GM23338 (cell line): Measurements from ENCODE around the gene SRGAP3. TPM values are rescaled to one million over a fixed set of nuclear protein-coding genes. Genes with fewer than 3 reads are reported as not detected.

Experiments
- ATAC-seq: fragments of 200-7000 bp; cut with Tn5 transposase; 3 replicates; pipeline ENCODE4 v1.9.1; 2020
- DNase-seq: peaks from one replicate; pipeline ENCODE4 v3.0.0-alpha.2; 2015; ENCODE audit warnings: low spot score
- H2AFZ ChIP-seq: fragments of 200-600 bp; sonication (generic); 2 replicates; pipeline ENCODE4 v1.8.0; 2016; ENCODE audit warnings: antibody characterized with exemption, mild to moderate bottlenecking, moderate library complexity
- H3F3A ChIP-seq: fragments of 200-600 bp; sonication (generic); replicated peaks from 2 replicates; pipeline ENCODE4 v1.8.0; 2017; ENCODE audit warnings: antibody characterized with exemption, mixed run types, low read depth
- H3K27ac ChIP-seq: fragments of 200-600 bp; sonication (generic); 2 replicates; pipeline ENCODE4 v1.6.1; 2016; ENCODE audit warnings: low read depth
- H3K27me3 ChIP-seq: fragments of 200-600 bp; sonication (generic); 2 replicates; pipeline ENCODE4 v1.8.0; 2016; ENCODE audit warnings: mild to moderate bottlenecking, mixed run types, moderate library complexity; ENCODE audit not compliant: insufficient read depth
- H3K36me3 ChIP-seq: fragments of 200-600 bp; sonication (generic); 2 replicates; pipeline ENCODE4 v1.8.0; 2016; ENCODE audit warnings: mild to moderate bottlenecking; ENCODE audit not compliant: insufficient read depth
- H3K4me1 ChIP-seq: fragments of 200-600 bp; sonication (generic); 2 replicates; pipeline ENCODE4 v1.8.0; 2016; ENCODE audit warnings: mild to moderate bottlenecking, moderate library complexity; ENCODE audit not compliant: insufficient read depth
- H3K4me2 ChIP-seq: fragments of 200-600 bp; sonication (generic); 2 replicates; pipeline ENCODE4 v1.7.1; 2017; ENCODE audit warnings: mixed run types
- H3K4me3 ChIP-seq: fragments of 200-600 bp; sonication (generic); 2 replicates; pipeline ENCODE4 v1.6.1; 2016; ENCODE audit warnings: mixed run types
- H3K79me2 ChIP-seq: fragments of 200-600 bp; sonication (generic); replicated peaks from 2 replicates; pipeline ENCODE4 v1.8.0; 2017; ENCODE audit warnings: mild to moderate bottlenecking; ENCODE audit not compliant: insufficient read depth
- H3K9me2 ChIP-seq: fragments of 200-600 bp; sonication (generic); 2 replicates; pipeline ENCODE4 v1.8.0; 2017; ENCODE audit not compliant: insufficient read depth
- H4K20me1 ChIP-seq: fragments of 200-600 bp; sonication (generic); replicated peaks from 2 replicates; pipeline ENCODE4 v1.8.0; 2017; ENCODE audit warnings: mild to moderate bottlenecking; ENCODE audit not compliant: insufficient read depth
- H3K27ac Mint-ChIP-seq: 2 replicates; pipeline ENCODE4 v1.8.0; 2020; ENCODE audit warnings: inconsistent platforms, mild to moderate bottlenecking, moderate library complexity, mixed read lengths
- H3K27me3 Mint-ChIP-seq: 3 replicates; pipeline ENCODE4 v1.8.0; 2022; ENCODE audit warnings: low read depth, mild to moderate bottlenecking, moderate library complexity, mixed read lengths, inconsistent platforms; ENCODE audit not compliant: insufficient read depth, poor library complexity
- H3K36me3 Mint-ChIP-seq: 3 replicates; pipeline ENCODE4 v1.8.0; 2021; ENCODE audit warnings: low read depth, mild to moderate bottlenecking, inconsistent platforms, moderate library complexity, mixed read lengths
- H3K4me1 Mint-ChIP-seq: 3 replicates; pipeline ENCODE4 v1.8.0; 2020; ENCODE audit warnings: mild to moderate bottlenecking, inconsistent platforms, mixed read lengths
- H3K4me3 Mint-ChIP-seq: 3 replicates; pipeline ENCODE4 v1.8.0; 2021; ENCODE audit warnings: moderate library complexity, mild to moderate bottlenecking, inconsistent platforms, mixed read lengths
- H3K9me3 Mint-ChIP-seq: 3 replicates; pipeline ENCODE4 v1.8.0; 2020; ENCODE audit warnings: moderate library complexity, mild to moderate bottlenecking, inconsistent platforms, mixed read lengths
- CTCF ChIP-seq, 2 experiments: fragments of 200-600 bp in 1 of 2; sonication (generic) in 1 of 2; conservative IDR thresholded peaks; 2 replicates each; pipeline versions ENCODE4 v1.5.1 to v1.6.1; 2016 to 2017; ENCODE audit warnings: antibody characterized with exemption in 2 of 2, low read depth in 2 of 2, mild to moderate bottlenecking in 2 of 2, moderate library complexity in 1 of 2
- ETS1 ChIP-seq: IDR thresholded peaks from 2 replicates; pipeline ENCODE4 v1.6.1; 2016; ENCODE audit warnings: antibody characterized with exemption
- EZH2phosphoT487 ChIP-seq: fragments of 200-600 bp; sonication (generic); IDR thresholded peaks from one replicate; pipeline ENCODE4 v1.8.1; 2018; ENCODE audit warnings: antibody characterized with exemption; ENCODE audit not compliant: unreplicated experiment
- REST ChIP-seq: IDR thresholded peaks from one replicate; pipeline ENCODE4 v1.6.1; 2018; ENCODE audit warnings: antibody characterized with exemption; ENCODE audit not compliant: unreplicated experiment
- ZNF331 ChIP-seq: fragments of 250-450 bp; sonication (Bioruptor Pico); IDR thresholded peaks from 2 replicates; pipeline ENCODE4 v1.5.0; 2020; ENCODE audit warnings: low read depth, mild to moderate bottlenecking, moderate library complexity
- polyA plus RNA-seq: library from polyadenylated mRNA; unstranded; fragments of >200 nt; fragmentation: Nextera tagmentation; extraction: Ambion mirVana; gene quantifications from 2 replicates; pipeline ENCODE4 v1.2.1, GENCODE V29; 2016
- total RNA-seq: library from RNA; depleted of rRNA; stranded (reverse); fragments of >200 nt; shearing (Covaris generic); gene quantifications from 2 replicates; pipeline ENCODE4 v1.2.3, GENCODE V29; 2014

Gene SRGAP3
- total and polyA plus RNA-seq, 2 experiments from 2014 or later, result 6.4 to 9.4 TPM

- Mint-ChIP-seq H3K27ac (no peak overlapping the region; the same call in 1 of the 2 replicates), H3K27me3 (peaks cover 3% of the 10 kb centered on the region), H3K4me1 (peaks cover 30% of the 10 kb centered on the region), H3K9me3 (no peaks in the 10 kb centered on the region), H3K4me3 (no peak overlapping the region), H3K36me3 (no peaks in the 10 kb centered on the region; the same call in 2 of the 3 replicates)
- Histone ChIP-seq H3K36me3 (no peaks in the 10 kb centered on the region; the same call in 1 of the 2 replicates), H4K20me1 (no peaks in the 10 kb centered on the region), H3K4me2 (peak overlapping the region; percentile 41; the same call in 1 of the 2 replicates), H3K27me3 (no peaks in the 10 kb centered on the region), H3K79me2 (no peaks in the 10 kb centered on the region), H3K4me1 (peaks cover 20% of the 10 kb centered on the region), H3K27ac (no peak overlapping the region), H3K4me3 (no peak overlapping the region), H3K9me2 (no peaks in the 10 kb centered on the region), H3F3A (no peaks in the 10 kb centered on the region), H2AFZ (no peak overlapping the region)
- TF ChIP-seq EZH2phosphoT487 (no peak), CTCF (conservative IDR thresholded peaks at IDR 0.05; ENCODE audit: low read depth in 2 of 2) (no peak), ETS1 (no peak), REST (no peak)
- no peak for DNase-seq
- ATAC-seq, result no peak
Observed at GRCh38 chr3:9183011-9183410, 66.4 kb downstream of the SRGAP3 start.

GRCh38 chr3:9180764-9181117, 68.7 kb downstream of the SRGAP3 start:
- no peak overlapping the region for H3K4me3 ChIP-seq
- H3F3A ChIP-seq, result no peaks in the 10 kb centered on the region
- no peaks in the 10 kb centered on the region for H4K20me1 ChIP-seq
- no peaks in the 10 kb centered on the region; the same call in 1 of the 2 replicates for H3K36me3 ChIP-seq
- Mint-ChIP-seq H3K4me1 (peaks cover 30% of the 10 kb centered on the region), H3K27me3 (peaks cover 10% of the 10 kb centered on the region), H3K36me3 (no peaks in the 10 kb centered on the region), H3K9me3 (no peaks in the 10 kb centered on the region; the same call in 2 of the 3 replicates), H3K27ac (no peak overlapping the region), H3K4me3 (no peak overlapping the region)
- H3K27ac ChIP-seq, result no peak overlapping the region
- no peaks in the 10 kb centered on the region for H3K79me2 ChIP-seq
- H3K4me1 ChIP-seq, result peaks cover 16% of the 10 kb centered on the region
- H3K9me2 ChIP-seq, result no peaks in the 10 kb centered on the region
- DNase-seq (no peak), ATAC-seq (no peak)
- TF ChIP-seq ZNF331 (CRISPR knock-in tag), result no peak
- H3K27me3 ChIP-seq, result no peaks in the 10 kb centered on the region
- H2AFZ ChIP-seq, result no peak overlapping the region
- no peak overlapping the region for H3K4me2 ChIP-seq
